ENCODE data around the gene ARHGAP23.

DNA sequence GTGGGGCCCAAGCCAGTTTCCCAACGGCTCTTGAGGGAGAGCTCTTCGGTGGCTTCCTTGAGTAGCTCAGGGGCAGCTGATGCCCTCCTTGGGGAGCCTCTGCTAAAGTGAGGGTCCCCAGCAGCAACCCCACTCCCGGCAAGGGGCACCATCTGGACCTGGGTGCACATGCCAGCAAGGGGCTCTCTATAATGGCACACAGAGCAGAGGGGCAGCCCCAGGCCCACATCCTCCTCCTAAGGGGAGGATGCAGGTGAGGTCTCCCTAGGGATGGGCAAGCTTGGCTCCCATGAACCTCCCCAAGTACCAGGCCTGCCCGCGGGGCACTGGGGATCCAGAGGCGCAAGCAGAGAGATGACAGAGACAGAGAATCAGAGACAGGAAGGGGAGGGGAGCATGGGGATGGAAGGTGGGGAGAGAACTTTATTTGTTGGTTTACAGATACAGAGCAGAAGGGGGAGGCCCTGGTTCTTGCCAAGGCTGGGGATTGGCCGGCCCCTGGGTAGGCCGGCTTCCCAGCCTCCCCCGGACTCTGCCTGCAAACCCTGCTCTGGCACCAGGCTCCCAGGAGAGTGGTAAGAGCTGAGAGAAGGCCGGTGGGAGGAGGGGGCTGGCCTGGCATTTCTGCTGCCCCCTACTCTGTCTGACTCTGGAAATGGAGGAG is 116.0 kb downstream of the ARHGAP23 start:
- TF ChIP-seq ISL1 (CRISPR knock-in tag; IDR thresholded peaks at IDR 0.05): no peak
- no peak for TF ChIP-seq GLIS3 (CRISPR knock-in tag; IDR thresholded peaks at IDR 0.05)
- TF ChIP-seq, protein P1, sequence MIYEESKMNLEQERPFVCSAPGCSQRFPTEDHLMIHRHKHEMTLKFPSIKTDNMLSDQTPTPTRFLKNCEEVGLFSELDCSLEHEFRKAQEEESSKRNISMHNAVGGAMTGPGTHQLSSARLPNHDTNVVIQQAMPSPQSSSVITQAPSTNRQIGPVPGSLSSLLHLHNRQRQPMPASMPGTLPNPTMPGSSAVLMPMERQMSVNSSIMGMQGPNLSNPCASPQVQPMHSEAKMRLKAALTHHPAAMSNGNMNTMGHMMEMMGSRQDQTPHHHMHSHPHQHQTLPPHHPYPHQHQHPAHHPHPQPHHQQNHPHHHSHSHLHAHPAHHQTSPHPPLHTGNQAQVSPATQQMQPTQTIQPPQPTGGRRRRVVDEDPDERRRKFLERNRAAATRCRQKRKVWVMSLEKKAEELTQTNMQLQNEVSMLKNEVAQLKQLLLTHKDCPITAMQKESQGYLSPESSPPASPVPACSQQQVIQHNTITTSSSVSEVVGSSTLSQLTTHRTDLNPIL (CRISPR knock-in tag; IDR thresholded peaks at IDR 0.05; ENCODE audit: low read depth): no peak
- TF ChIP-seq OSR1 (CRISPR knock-in tag; IDR thresholded peaks at IDR 0.05): no peak
- TF ChIP-seq, protein P2, sequence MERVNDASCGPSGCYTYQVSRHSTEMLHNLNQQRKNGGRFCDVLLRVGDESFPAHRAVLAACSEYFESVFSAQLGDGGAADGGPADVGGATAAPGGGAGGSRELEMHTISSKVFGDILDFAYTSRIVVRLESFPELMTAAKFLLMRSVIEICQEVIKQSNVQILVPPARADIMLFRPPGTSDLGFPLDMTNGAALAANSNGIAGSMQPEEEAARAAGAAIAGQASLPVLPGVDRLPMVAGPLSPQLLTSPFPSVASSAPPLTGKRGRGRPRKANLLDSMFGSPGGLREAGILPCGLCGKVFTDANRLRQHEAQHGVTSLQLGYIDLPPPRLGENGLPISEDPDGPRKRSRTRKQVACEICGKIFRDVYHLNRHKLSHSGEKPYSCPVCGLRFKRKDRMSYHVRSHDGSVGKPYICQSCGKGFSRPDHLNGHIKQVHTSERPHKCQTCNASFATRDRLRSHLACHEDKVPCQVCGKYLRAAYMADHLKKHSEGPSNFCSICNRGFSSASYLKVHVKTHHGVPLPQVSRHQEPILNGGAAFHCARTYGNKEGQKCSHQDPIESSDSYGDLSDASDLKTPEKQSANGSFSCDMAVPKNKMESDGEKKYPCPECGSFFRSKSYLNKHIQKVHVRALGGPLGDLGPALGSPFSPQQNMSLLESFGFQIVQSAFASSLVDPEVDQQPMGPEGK (CRISPR knock-in tag; IDR thresholded peaks at IDR 0.05; ENCODE audit: borderline replicate concordance): no peak
- TF ChIP-seq, protein P3, sequence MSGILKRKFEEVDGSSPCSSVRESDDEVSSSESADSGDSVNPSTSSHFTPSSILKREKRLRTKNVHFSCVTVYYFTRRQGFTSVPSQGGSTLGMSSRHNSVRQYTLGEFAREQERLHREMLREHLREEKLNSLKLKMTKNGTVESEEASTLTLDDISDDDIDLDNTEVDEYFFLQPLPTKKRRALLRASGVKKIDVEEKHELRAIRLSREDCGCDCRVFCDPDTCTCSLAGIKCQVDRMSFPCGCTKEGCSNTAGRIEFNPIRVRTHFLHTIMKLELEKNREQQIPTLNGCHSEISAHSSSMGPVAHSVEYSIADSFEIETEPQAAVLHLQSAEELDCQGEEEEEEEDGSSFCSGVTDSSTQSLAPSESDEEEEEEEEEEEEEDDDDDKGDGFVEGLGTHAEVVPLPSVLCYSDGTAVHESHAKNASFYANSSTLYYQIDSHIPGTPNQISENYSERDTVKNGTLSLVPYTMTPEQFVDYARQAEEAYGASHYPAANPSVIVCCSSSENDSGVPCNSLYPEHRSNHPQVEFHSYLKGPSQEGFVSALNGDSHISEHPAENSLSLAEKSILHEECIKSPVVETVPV (CRISPR knock-in tag; IDR thresholded peaks at IDR 0.05): no peak
- no peak for TF ChIP-seq ZNF70 (CRISPR knock-in tag; IDR thresholded peaks at IDR 0.05)
- no peak for TF ChIP-seq ARNTL (CRISPR knock-in tag; IDR thresholded peaks at IDR 0.05; ENCODE audit: borderline replicate concordance, low read depth)
- no peak for TF ChIP-seq CSDC2 (CRISPR knock-in tag; IDR thresholded peaks at IDR 0.05)
- TF ChIP-seq ZC3H10 (CRISPR knock-in tag; IDR thresholded peaks at IDR 0.05): no peak
- TF ChIP-seq, protein P4, sequence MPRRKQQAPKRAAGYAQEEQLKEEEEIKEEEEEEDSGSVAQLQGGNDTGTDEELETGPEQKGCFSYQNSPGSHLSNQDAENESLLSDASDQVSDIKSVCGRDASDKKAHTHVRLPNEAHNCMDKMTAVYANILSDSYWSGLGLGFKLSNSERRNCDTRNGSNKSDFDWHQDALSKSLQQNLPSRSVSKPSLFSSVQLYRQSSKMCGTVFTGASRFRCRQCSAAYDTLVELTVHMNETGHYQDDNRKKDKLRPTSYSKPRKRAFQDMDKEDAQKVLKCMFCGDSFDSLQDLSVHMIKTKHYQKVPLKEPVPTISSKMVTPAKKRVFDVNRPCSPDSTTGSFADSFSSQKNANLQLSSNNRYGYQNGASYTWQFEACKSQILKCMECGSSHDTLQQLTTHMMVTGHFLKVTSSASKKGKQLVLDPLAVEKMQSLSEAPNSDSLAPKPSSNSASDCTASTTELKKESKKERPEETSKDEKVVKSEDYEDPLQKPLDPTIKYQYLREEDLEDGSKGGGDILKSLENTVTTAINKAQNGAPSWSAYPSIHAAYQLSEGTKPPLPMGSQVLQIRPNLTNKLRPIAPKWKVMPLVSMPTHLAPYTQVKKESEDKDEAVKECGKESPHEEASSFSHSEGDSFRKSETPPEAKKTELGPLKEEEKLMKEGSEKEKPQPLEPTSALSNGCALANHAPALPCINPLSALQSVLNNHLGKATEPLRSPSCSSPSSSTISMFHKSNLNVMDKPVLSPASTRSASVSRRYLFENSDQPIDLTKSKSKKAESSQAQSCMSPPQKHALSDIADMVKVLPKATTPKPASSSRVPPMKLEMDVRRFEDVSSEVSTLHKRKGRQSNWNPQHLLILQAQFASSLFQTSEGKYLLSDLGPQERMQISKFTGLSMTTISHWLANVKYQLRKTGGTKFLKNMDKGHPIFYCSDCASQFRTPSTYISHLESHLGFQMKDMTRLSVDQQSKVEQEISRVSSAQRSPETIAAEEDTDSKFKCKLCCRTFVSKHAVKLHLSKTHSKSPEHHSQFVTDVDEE (CRISPR knock-in tag; IDR thresholded peaks at IDR 0.05): no peak
- TF ChIP-seq SNAI2 (CRISPR knock-in tag; IDR thresholded peaks at IDR 0.05): no peak
- TF ChIP-seq ZFP3 (CRISPR knock-in tag; IDR thresholded peaks at IDR 0.05): no peak

Data from SK-N-SH treated with all-trans-retinoic acid at 6 μM for 48 hours (cell line).